ENCODE measurements around the gene DNAJC11. TPM values are rescaled to one million over a fixed set of nuclear protein-coding genes. Genes with fewer than 3 reads are reported as not detected.
"Not testable (repeated sequence)": the region's sequence is repeated elsewhere in the genome, so short reads cannot be mapped to it uniquely, and the experiment has no call there.

DNAJC11 gene
- total RNA-seq, 1 experiment from 2014 or later = 75.8 TPM

DNA sequence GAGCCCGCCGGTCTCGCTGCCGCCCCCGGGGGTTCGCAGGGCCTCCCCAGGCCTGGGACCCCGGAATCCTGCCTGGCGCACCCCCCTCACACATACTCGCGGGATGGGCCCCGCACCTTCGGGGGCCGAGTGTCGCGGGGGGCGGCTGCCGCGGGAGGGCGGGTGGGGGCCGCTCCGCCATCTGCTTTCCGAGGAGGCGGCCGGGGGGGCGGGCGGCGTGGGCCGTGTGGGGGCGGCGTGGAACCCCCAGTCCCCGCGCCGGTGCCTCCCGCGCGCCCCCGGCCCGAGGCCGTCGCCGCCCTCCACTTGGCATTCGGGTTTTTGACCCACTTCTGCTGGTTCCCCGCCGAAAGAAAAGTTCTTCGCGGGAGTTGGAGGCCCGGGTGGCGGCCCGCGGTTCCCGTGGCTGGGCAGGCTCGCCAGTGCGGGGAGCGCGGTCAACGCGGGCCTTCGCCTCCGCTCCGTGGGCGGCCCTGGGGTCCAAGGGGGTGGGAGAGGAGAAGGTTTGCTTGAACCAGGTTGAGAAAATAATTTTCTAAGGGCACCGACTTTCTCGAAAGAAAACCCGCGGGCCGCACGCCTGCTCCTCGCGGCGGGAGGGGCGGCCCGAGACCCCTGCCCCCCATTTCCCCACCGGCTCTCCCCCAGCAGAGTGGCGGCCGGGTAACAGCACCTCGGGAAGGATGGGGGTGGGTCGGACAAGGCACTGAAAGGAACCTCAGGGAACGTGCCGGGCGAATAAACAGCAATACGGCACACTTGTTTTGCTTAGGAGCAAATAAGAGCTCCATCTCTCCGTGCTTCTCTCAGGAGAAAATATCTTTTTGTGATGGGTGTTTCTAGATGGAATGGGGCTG lies 86.5 kb downstream of the DNAJC11 start:
- H3K4me3 ChIP-seq (ENCODE audit: insufficient read depth, low read depth, low read length) = peak overlapping the region; percentile 97
- peaks cover 4% of the 10 kb centered on the region; the same call in 1 of the 2 replicates for H3K27me3 ChIP-seq (ENCODE audit: control insufficient read depth, insufficient read depth, low read length)
- peak; percentile 76 for DNase-seq
- H3K36me3 ChIP-seq (replicated peaks; ENCODE audit: control insufficient read depth, insufficient read depth, low read length) = peaks cover 7% of the 10 kb centered on the region

DNA sequence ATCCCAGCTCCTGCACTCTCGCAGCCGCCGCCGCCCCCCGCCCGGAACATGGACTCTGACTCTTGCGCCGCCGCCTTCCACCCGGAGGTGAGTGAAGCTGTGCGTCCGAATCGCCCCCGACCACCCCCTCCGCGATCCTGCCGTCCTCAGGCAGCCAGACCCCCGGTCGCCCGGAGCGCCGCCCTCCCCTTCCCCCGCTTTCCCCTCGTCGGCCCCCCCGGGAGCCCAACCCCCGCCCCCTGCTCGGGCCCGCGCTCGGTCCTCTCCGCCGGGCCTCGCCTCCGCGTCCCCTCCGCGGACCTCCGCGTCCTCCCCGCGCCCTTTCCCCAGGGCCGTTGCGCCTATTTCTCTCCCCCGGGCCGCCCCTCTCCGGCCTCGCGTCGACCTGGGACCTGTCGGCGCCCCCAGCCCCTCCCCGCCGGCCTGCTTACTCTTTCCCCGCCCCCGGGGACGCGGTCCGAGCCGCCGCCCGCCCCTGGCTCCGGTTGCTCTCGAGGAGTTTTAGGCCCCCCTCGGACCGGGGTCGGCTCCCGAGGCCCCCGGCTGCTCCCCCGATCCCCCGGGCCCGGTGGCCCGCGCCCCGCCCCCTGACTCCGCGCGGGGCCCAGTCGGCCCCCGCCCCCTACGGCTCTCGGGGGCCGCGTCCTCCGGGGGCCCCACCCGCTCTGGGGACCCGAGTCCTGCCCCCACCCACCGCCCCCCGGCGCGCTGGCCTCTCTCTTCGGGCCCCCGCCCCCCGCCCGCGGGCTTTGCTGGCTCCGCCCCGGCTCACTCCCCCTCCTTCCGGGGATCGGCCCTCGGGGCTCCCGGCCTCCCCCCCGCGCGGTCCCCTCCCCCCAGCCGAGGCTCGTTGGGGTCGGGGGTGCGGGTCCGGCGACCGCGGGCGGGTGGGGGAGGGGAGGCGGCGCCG lies 87.3 kb downstream of the DNAJC11 start:
- Histone ChIP-seq H3K36me3 (replicated peaks; ENCODE audit: control insufficient read depth, insufficient read depth, low read length) (peaks cover 4% of the 10 kb centered on the region; the same call in 1 of the 2 replicates), H3K27me3 (ENCODE audit: control insufficient read depth, insufficient read depth, low read length) (peaks cover 4% of the 10 kb centered on the region; the same call in 1 of the 2 replicates), H3K4me3 (ENCODE audit: insufficient read depth, low read depth, low read length) (peak overlapping the region; percentile 97)
- DNase-seq = peak; percentile 97

DNA sequence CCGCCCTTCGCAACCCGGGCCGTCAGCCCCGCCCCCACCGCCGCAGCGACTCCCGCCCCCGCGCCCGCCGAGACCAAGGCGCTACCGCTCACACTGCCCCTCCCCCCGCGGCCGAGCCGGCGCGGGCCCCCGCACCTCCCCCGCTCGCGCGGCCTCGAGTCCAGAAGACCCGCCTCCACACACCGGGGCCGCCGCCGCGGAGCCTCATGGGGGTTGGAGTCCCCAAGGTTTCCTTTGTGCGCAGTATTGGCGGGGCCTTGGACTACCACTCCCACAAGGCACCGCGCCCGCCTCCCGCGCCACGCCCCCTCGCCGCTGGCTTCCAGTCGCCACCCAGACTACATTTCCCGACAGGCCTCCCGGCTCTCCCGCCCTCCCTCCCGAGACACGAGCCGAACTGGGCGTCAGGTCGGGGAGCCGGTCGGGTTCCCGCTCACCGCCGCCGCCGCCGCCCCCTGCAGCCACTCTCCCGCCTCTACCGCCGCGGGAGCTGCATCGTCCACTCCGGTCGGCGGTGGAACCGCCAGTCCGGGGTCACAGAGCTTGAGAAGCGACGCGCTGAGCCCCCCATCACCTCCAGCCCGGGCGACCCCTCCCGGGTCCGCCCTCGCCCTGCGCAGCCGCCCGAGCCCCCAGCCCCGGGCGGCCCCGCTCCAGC lies 88.1 kb downstream of the DNAJC11 start, which contains the start of gene PHF13:
TSS of gene PHF13 (plus strand) at position 371 of the 658 bp plus-strand sequence. CDS start 336 bp downstream, outside the sequence.
- peaks cover 4% of the 10 kb centered on the region; the same call in 1 of the 2 replicates for H3K36me3 ChIP-seq (replicated peaks; ENCODE audit: control insufficient read depth, insufficient read depth, low read length)
- H3K27me3 ChIP-seq (ENCODE audit: control insufficient read depth, insufficient read depth, low read length) = peaks cover 4% of the 10 kb centered on the region; the same call in 1 of the 2 replicates
- peak within 1 kb of the TSS; percentile 97 for H3K4me3 ChIP-seq (ENCODE audit: insufficient read depth, low read depth, low read length)
- DNase-seq = peak; percentile 100

DNA sequence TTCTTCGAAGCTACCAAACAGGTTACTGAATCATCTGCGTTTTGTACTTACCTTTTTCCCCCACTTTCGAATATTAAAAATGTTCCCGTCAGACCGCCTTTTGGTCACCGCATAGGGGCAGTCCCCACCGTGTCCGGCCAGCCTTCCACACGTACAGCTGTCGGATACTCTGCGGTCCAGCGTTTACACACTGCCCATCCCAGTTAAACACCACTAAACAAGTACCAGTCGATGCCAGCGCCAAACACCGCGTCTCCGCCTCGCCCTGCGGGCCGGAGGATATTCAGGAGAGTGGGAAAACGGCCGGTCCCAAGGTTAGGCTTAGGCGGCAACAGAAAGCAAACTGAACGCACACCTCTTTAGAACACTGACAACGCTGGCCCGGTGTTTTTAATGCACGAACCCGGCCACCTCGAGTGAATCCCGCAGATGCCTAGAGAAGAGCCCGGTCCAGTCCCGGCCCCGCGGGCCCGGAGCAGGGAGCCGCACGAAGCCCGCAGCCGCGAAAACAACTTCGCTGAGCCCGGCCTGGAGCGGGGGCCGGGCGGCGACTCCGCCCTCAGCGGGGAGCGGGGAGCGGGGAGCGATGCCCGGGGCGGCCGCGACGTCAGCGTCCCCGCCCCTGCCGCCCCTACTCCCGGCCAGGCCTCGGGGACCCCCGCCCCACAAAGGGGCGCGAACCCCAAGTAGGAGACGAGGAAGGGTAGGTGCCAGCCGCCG lies 88.8 kb downstream of the DNAJC11 start:
- DNase-seq = no peak
- H3K27me3 ChIP-seq (ENCODE audit: control insufficient read depth, insufficient read depth, low read length) = peaks cover 4% of the 10 kb centered on the region; the same call in 1 of the 2 replicates
- H3K36me3 ChIP-seq (replicated peaks; ENCODE audit: control insufficient read depth, insufficient read depth, low read length) = peaks cover 3% of the 10 kb centered on the region; the same call in 1 of the 2 replicates
- peak overlapping the region; percentile 88 for H3K4me3 ChIP-seq (ENCODE audit: insufficient read depth, low read depth, low read length)

DNA sequence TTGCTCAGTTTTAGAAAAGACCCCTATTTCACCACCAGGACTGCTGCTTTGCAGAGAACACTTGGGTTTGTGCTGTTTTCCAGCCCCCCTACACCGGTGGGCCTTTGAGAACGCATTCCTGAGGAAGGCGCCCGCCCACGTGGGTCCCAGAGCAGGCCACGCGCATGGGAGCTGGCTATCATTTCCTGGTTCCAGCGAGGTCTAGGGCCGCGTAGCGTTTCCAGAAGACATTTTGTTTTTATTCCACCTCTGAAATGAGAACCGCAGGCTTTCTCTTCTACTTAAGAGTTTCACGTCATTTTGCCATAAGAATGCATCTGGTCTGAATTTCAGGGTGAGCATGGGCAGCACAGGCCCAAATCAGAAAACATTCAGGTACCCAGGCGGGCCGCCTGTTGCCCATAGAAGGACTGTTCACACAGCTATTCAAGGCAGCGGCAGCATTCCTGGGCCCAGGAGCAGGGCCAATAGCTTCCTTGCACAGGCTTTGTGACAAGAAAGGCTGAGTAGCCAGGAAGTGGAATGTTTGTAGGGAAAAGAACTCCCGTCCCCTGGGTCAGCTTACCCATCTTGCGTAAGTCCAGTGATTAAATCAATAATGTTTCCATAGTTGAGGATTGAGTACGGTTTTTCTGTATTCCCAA lies 97.6 kb downstream of the DNAJC11 start:
- H3K36me3 ChIP-seq (replicated peaks; ENCODE audit: control insufficient read depth, insufficient read depth, low read length) = peaks cover 1% of the 10 kb centered on the region
- H3K4me3 ChIP-seq (ENCODE audit: insufficient read depth, low read depth, low read length) = peak overlapping the region; percentile 99
- DNase-seq = peak; percentile 86
- H3K27me3 ChIP-seq (ENCODE audit: control insufficient read depth, insufficient read depth, low read length) = 0 out of 2 replicates have a peak, but pooled peaks cover 2% of the 10 kb centered on the region

DNA sequence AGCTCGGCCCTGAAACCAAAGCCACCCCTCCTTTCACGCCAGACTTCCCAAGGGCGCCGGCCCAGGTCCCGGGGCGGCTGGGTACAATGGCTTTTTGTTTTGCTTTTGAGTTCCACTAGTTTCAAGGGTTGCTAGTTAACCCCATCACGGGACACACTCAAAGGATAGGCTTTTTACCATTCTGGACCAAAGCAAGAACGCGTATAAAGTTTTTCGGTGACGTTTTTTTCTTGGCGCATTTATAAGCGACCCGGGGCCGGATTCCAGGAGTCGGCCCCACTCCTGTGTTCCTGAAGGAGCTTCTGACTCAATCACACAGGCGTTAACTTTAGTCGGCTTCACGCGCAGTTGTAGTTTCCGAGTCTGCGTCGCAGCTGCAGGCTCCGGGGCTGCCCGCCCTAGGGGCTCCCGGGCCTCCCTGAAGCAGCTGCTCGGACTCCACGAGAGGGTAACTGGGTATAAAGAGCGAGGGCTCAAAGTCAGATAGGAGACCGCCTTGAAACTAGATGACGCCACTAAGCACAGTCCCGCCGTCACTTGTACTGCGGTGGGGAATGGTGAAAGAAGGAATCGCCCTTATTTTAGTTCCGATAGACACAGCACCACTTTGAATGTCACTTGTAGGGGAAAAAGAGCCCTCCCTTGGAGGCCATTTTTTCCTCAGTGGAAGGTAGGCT lies 98.2 kb downstream of the DNAJC11 start:
- peak; percentile 81 for DNase-seq
- H3K36me3 ChIP-seq (replicated peaks; ENCODE audit: control insufficient read depth, insufficient read depth, low read length) = peaks cover 1% of the 10 kb centered on the region
- 0 out of 2 replicates have a peak, but pooled peaks cover 2% of the 10 kb centered on the region for H3K27me3 ChIP-seq (ENCODE audit: control insufficient read depth, insufficient read depth, low read length)
- H3K4me3 ChIP-seq (ENCODE audit: insufficient read depth, low read depth, low read length) = peak overlapping the region; percentile 99

DNA sequence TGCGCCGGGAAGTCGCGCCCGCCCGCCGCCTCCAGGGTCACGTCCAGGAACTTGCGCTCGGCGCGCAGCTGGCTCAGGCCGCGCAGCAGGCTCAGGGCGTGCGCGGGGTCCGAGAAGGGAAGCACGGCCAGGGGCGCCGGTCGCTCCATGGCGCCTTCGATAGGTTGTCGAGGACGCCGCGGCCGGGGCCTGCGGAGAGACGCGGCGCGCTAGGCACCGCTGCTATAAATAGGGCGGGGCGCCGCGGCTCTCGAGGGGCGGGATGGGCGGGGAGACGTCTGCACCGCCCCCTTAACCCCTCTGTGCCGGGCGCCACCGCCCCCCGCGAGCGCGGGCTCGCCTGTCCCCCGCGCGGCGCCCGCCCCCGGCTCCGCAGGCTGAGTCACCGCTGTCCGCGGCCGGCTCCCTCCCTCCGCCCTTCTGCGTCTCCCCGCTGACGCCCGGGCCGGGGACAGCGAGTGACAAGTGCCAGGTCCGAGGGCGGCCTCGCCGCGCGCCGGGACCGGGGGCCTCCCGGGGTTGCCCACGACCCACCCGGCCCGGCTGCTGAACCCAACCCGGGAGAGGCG lies 98.9 kb downstream of the DNAJC11 start, which contains the start of gene KLHL21:
TSS of gene KLHL21 (minus strand) at position 201 of the 569 bp plus-strand sequence. CDS start at position 149, 52 bp downstream.
- Histone ChIP-seq H3K4me3 (ENCODE audit: insufficient read depth, low read depth, low read length) (peak within 1 kb of the TSS; percentile 99), H3K27me3 (ENCODE audit: control insufficient read depth, insufficient read depth, low read length) (0 out of 2 replicates have a peak, but pooled peaks cover 2% of the 10 kb centered on the region), H3K36me3 (replicated peaks; ENCODE audit: control insufficient read depth, insufficient read depth, low read length) (peaks cover 4% of the 10 kb centered on the region)
- DNase-seq = peak; percentile 98

DNA sequence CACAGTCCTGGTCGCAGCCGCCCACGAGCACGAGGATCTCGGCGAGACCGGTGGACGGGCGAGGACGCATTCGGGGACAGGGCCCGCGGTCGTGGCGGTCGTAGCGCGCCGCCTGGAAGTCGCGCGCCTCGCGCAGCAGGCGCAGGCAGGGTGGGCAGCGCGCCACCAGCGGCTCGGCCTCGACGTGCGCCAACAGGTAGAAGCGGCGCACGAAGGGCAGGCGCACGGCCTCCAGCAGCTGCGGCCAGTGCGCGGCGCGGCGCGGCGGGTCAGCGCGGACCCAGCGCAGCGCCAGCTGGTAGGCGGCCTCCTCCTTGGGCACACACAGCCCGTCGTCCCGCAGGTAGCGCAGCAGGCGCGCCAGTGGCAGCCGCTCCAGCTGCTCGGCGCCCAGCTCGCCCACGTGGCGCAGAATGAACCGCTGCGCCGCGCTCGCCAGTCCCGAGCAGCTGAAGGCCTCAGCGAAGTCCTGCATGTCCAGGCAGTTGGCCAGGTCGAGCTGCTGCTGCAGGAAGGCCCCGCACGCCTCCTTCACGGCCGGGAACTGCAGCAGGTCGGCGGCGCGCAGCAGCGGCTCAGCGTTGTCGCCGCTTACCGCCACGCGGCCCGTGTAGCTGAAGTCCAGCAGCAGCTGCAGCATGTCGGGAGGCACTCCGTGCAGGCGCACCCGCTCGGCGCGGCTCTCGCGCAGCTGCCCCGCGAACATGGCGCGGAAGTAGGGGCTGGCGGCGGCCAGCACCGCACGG lies 99.5 kb downstream of the DNAJC11 start:
- DNase-seq = peak; percentile 82
- 0 out of 2 replicates have a peak, but pooled peaks cover 2% of the 10 kb centered on the region for H3K27me3 ChIP-seq (ENCODE audit: control insufficient read depth, insufficient read depth, low read length)
- H3K36me3 ChIP-seq (replicated peaks; ENCODE audit: control insufficient read depth, insufficient read depth, low read length) = peaks cover 4% of the 10 kb centered on the region
- peak overlapping the region; percentile 99 for H3K4me3 ChIP-seq (ENCODE audit: insufficient read depth, low read depth, low read length)

DNA sequence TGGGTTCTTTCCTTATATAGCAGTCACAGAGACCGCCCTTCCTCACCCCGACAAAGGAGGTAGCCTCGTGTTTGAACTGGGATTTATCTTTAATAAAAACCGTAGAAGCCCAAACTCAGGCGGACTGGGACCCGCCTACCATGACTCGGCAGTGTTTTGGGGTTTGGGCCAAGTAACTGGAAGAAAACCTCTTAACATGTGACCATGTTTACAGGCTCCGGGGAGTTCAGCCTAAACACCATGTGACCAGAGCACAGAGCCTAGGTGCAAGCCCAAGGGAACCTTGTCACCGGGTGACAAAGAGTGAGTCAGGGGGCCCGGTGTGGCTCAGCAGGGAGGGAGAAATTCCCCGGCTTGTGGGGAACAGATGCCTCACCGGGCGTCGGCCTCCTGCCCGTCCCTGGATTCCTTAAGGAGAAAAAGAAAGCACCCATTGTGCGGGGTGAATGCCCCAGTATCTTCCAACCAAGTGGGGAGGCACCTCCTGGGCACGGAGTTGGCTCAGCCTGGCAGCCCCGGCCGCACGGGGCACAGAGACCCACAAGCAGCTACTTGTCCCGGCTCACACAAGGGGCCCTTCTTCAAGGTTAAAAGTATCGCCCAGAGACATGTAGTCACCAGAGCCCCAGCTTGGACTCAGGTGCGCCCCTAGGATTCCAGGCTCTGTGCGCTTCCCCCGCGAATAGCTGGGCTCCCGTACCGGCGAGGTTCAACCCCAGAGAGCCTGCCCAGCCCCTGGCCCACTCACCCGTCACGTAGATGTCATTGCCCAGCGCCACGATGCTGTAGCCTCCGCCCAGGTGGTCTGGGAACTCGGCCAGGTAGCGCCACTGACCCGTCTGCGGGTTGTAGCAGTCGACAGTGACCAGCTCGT lies 100.3 kb downstream of the DNAJC11 start:
- H3K27me3 ChIP-seq (ENCODE audit: control insufficient read depth, insufficient read depth, low read length) = 0 out of 2 replicates have a peak, but pooled peaks cover 2% of the 10 kb centered on the region
- H3K36me3 ChIP-seq (replicated peaks; ENCODE audit: control insufficient read depth, insufficient read depth, low read length) = peaks cover 10% of the 10 kb centered on the region
- peak; percentile 76 for DNase-seq
- H3K4me3 ChIP-seq (ENCODE audit: insufficient read depth, low read depth, low read length) = peak overlapping the region; percentile 99

DNA sequence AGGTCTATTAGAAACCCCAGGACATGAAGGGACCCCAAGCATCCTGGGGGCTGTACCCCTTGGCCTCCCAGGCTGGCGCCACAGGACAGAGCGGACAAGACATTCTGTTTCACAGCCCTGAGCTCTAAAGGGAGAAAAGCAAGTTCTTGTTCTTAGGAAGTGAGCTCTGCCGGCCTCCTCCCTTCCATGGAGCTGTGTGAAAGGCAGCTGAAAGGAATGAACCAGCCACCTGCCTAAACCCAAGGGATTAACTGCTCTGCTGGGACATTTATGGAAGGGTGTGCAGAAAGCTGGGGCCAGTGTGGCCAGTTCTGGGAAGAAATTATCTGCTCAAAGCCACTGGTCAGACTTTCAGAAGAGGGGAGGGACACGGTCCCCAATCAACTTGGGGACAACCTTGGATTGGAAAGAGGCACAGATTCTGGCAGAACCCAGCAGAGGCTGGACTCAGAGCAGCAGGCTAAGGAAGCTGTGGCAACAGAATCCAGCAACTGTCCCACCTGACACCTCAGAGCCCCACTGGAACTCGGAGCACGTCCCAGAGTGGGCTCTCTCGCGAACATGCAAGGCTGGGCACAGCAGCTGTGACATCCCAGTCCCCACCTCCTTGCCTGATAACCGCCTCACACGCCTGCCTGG lies 101.1 kb downstream of the DNAJC11 start:
- peak; percentile 55 for DNase-seq
- Histone ChIP-seq H3K4me3 (ENCODE audit: insufficient read depth, low read depth, low read length) (peak overlapping the region; percentile 99), H3K36me3 (replicated peaks; ENCODE audit: control insufficient read depth, insufficient read depth, low read length) (peaks cover 15% of the 10 kb centered on the region), H3K27me3 (ENCODE audit: control insufficient read depth, insufficient read depth, low read length) (0 out of 2 replicates have a peak, but pooled peaks cover 2% of the 10 kb centered on the region)

DNA sequence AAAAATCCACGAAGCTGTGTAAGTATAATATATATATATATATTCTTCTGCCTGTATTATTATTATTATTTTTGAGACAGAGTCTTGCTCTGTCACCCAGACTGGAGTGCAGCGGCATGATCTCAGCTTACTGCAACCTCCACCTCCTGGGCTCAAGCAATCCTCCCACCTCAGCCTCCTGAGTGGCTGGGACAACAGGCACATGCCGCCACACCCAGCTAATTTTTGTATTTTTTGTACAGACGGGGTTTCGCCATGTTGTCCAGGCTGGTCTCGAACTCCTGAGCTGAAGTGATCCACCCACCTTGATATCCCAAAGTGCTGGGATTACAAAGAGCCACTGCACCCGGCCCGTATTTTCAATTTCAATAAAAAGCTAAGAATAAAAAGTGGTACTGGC lies 101.6 kb downstream of the DNAJC11 start:
- DNase-seq; H3K27me3 ChIP-seq (ENCODE audit: control insufficient read depth, insufficient read depth, low read length); H3K4me3 ChIP-seq (ENCODE audit: insufficient read depth, low read depth, low read length): not testable (repeated sequence)
- H3K36me3 ChIP-seq (replicated peaks; ENCODE audit: control insufficient read depth, insufficient read depth, low read length) = peaks cover 21% of the 10 kb centered on the region

Measured in H7 (cell line).